Thyroid gland (tissue), 4 donors: ENCODE data around the gene MEIS3. TPM values are rescaled to one million over a fixed set of nuclear protein-coding genes. Genes with fewer than 3 reads are reported as not detected.
"Not testable (repeated sequence)": the region's sequence is repeated elsewhere in the genome, so short reads cannot be mapped to it uniquely, and the experiment has no call there.

Source experiments
- DNase-seq, 2 donors: peaks; one replicate each; pipeline ENCODE4 v3.0.0-alpha.2; 2019
- H3K27ac ChIP-seq, 3 donors: fragments of 200-600 bp; sonication (generic); 1 replicate in 2 of 3; 2 replicates in 1 of 3; pipeline ENCODE4 v1.5.1; 2016 to 2019; ENCODE audit warnings: mild to moderate bottlenecking in 1 of 3, moderate library complexity in 1 of 3
- H3K27me3 ChIP-seq: fragments of 200-600 bp; sonication (generic); one replicate; pipeline ENCODE4 v1.5.1; 2019
- H3K36me3 ChIP-seq, 2 donors: fragments of 200-600 bp; sonication (generic); one replicate each; pipeline ENCODE4 v1.5.1; 2016 to 2019
- H3K4me1 ChIP-seq, 2 donors: fragments of 200-600 bp; sonication (generic); one replicate each; pipeline ENCODE4 v1.5.1; 2017 to 2019
- H3K4me3 ChIP-seq, 3 donors: fragments of 200-600 bp; sonication (generic); replicated peaks in 1 of 3; 1 replicate in 2 of 3; 2 replicates in 1 of 3; pipeline ENCODE4 v1.5.1; 2016; ENCODE audit warnings: mild to moderate bottlenecking in 1 of 3
- H3K9me3 ChIP-seq: fragments of 200-600 bp; sonication (generic); one replicate; pipeline ENCODE4 v1.5.1; 2017
- POLR2A ChIP-seq, 2 donors: fragments of 450-650 bp; IDR thresholded peaks; one replicate each; pipeline ENCODE4 v1.6.1; 2017; ENCODE audit warnings: antibody characterized with exemption in 2 of 2, mild to moderate bottlenecking in 2 of 2, moderate library complexity in 1 of 2
- WGBS, 2 donors: methylation state at CpG; one replicate each; pipeline ENCODE4 v1.1.5; 2017; 5-methylcytosine and 5-hydroxymethylcytosine counted together
- intact Hi-C: fragments of 100-400 bp; cut with DNase I; formaldehyde crosslinking; loops from one replicate; pipeline ENCODE4 v1.15.1; 2023
- total RNA-seq, 4 donors: library from RNA; depleted of rRNA; stranded (reverse); fragments of >200 nt; gene quantifications; one replicate each; pipeline ENCODE4 v1.2.3, GENCODE V29; 2016
- TF ChIP-seq, protein P1 (sequence below), 6 experiments: fragments of 200-600 bp in 3 of 6; fragments of 450-650 bp in 3 of 6; sonication (generic) in 3 of 6; IDR thresholded peaks; one replicate each; pipeline ENCODE4 v1.5.1; 2016 to 2019; ENCODE audit warnings: antibody characterized with exemption in 6 of 6, mild to moderate bottlenecking in 2 of 6, inconsistent platforms in 1 of 6, moderate library complexity in 1 of 6

The MEIS3 gene
- total RNA-seq, 4 donors from 2014 or later: 3.6 to 15.3 (median 6.1) TPM

DNA sequence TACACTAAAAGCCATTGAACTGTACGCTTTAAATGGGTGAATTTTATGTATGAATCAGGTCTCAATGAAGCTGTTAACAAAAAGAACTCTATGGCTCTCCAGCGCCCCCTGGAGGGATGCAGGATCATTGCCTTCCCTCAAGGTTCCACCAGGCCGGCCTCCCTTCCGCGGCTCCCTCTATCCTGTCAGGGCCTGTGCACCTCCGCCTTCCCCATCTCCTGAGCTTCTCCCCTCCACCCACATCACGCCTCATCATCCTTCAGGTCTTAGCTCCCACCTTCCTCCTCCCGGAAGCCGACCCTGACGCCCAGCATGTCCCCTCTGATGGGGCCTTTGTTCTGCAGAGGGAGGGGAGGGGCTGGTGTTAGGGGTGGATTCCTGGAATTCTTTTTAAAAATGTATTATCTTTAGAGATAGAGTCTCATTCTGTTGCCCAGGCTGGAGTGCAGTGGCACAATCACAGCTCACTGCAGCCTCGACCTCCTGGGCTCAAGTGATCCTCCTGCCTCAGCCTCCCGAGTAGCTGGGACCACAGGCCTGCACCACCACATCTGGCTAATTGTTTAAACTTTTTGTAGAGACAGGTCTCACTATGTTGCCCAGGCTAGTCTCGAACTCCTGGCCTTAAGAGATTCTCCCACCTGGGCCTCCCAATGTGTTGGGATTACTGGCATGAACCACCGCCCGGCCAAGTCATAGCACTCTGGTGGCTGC lies 27.7 kb downstream of the MEIS3 start:
- intact Hi-C loops: loop anchor here (2.0 kb wide), 1 partner anchor 97 kb away; no protein-coding TSS in a partner anchor
- 30 to 32% methylated on average over 15 of the region's 15 CpGs for WGBS, 2 donors
- Histone ChIP-seq H3K36me3 (no peaks in the 10 kb centered on the region), H3K9me3 (no peaks in the 10 kb centered on the region), H3K4me3 (no peak overlapping the region), H3K4me1 (no peaks in the 10 kb centered on the region), H3K27me3 (no peaks in the 10 kb centered on the region), H3K27ac (no peak overlapping the region)
- TF ChIP-seq, protein P1, sequence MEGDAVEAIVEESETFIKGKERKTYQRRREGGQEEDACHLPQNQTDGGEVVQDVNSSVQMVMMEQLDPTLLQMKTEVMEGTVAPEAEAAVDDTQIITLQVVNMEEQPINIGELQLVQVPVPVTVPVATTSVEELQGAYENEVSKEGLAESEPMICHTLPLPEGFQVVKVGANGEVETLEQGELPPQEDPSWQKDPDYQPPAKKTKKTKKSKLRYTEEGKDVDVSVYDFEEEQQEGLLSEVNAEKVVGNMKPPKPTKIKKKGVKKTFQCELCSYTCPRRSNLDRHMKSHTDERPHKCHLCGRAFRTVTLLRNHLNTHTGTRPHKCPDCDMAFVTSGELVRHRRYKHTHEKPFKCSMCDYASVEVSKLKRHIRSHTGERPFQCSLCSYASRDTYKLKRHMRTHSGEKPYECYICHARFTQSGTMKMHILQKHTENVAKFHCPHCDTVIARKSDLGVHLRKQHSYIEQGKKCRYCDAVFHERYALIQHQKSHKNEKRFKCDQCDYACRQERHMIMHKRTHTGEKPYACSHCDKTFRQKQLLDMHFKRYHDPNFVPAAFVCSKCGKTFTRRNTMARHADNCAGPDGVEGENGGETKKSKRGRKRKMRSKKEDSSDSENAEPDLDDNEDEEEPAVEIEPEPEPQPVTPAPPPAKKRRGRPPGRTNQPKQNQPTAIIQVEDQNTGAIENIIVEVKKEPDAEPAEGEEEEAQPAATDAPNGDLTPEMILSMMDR (IDR thresholded peaks at IDR 0.05): peak; percentile 39 to 87 (median 76)
- TF ChIP-seq POLR2A (IDR thresholded peaks at IDR 0.05): no peak
- DNase-seq: peak; percentile 58 to 78

DNA sequence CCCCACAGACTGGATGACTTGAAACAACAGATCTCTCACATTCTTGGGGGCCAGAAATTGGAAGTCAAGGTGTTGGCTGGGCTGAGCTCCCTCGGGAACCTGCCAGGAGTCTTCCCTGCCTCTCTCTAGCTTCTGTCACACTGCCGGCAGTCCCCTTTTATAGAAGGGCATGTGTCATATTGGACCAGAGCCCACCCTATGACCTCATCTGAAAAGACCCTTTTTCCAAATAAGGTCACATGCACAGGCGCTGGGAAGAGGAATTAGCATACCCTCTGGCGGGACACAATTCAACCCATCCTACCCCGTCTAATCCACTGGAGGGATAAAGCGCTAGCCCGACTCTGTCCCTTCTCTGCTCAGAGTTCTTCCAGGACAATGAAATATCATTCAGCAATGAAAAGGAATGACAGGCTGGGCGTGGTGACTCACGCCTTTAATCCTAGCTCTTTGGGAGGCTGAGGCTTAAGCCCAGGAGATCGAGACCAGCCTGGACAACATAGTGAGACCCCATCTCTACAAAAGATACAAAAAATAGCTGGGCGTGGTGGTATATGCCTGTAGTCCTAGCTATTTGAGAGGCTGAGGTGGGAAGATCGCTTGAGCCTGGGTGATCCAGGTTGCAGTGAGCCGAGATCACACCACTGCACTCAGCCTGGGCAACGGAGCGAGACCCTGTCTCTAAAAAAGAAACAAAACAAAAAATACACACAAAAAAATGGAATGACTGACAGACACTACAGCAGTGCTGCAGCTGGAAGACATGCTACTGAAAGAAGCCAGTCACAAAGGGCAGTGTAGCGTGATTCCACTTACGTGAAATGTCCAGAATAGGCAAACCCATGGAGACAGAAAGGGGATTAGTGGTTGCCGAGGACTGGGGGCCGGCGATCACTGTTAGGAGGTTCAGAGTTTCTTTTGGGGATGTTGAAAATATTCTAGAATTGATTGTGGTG lies 28.5 kb downstream of the MEIS3 start:
- H3K4me1 ChIP-seq: no peaks in the 10 kb centered on the region
- intact Hi-C loops: loop anchor here (2.0 kb wide), 1 partner anchor 96 kb away; no protein-coding TSS in a partner anchor
- no peaks in the 10 kb centered on the region for H3K9me3 ChIP-seq
- no peaks in the 10 kb centered on the region for H3K36me3 ChIP-seq
- H3K4me3 ChIP-seq: no peak overlapping the region
- no peak overlapping the region for H3K27ac ChIP-seq
- 69 to 70% methylated on average over 20 of the region's 20 CpGs for WGBS, 2 donors
- H3K27me3 ChIP-seq: no peaks in the 10 kb centered on the region
- TF ChIP-seq POLR2A (IDR thresholded peaks at IDR 0.05): no peak
- TF ChIP-seq, protein P1 (IDR thresholded peaks at IDR 0.05): no peak
- no peak for DNase-seq

DNA sequence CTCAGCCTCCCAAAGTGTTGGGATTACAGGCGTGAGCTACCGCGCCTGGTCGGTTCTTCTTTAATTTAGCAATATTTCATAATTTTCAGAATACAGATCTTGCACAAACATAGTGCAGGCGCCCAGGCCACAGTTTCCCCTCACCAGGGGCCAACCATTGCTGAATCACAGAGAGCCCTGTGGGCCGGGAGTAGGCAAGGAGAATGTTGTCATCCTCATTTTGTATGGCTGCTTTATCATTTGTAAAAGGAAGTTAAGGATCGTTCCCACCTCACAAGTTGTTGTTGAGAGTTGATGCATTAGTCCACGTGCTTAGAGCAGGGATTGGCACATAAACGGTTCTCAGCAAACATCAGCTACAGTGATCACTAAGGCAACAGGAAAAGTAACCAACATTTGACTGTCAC lies 30.2 kb downstream of the MEIS3 start:
- H3K9me3 ChIP-seq: no peaks in the 10 kb centered on the region
- no peaks in the 10 kb centered on the region for H3K27me3 ChIP-seq
- H3K4me3 ChIP-seq: no peak overlapping the region
- H3K4me1 ChIP-seq: no peaks in the 10 kb centered on the region
- intact Hi-C loops: no loop called here
- TF ChIP-seq, protein P1 (IDR thresholded peaks at IDR 0.05): no peak
- no peak for TF ChIP-seq POLR2A (IDR thresholded peaks at IDR 0.05)
- no peak overlapping the region for H3K27ac ChIP-seq
- no peak for DNase-seq
- H3K36me3 ChIP-seq: no peaks in the 10 kb centered on the region
- WGBS, 2 donors: 70 to 82% methylated on average over 9 of the region's 9 CpGs

DNA sequence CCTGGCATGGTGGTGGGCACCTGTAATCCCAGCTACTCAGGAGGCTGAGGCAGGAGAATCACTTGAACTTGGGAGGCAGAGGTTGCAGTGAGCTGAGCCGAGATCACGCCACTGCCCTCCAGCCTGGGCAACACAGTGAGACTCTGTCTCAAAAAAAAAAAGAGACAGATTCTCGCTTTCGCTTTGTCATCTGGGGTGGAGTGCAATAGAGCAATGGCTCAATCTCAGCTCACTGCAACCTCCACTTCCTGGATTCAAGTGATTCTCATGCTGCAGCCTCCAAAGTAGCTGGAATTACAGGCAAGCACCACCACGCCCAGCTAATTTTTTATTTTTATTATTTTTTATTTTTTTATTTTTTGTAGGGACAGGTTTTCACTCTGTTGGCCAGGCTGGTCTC lies 30.6 kb downstream of the MEIS3 start:
- H3K4me1 ChIP-seq, H3K27ac ChIP-seq, H3K4me3 ChIP-seq, H3K27me3 ChIP-seq, H3K36me3 ChIP-seq, DNase-seq, H3K9me3 ChIP-seq, intact Hi-C loops: not testable (repeated sequence)
- 87 to 91% methylated on average over 5 of the region's 5 CpGs for whole genome bisulfite sequencing, 2 donors

DNA sequence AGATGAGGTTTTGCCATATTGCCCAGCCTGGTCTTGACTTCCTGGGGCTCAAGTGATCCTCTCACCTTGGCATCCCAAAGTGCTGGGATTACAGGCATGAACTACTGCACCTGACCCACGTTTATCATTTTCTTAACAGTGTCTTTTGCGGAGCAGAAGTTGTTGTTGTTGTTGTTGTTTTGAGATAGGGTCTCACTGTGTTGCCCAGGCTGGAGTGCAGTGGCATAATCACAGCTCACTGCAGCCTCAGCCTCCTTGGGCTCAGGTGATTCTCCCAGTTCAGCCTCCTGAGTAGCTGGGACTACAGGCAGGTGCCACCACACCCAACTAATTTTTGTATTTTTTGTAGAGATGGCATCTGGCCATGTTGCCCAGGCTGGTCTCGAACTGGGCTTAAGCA lies 31.7 kb downstream of the MEIS3 start:
- H3K36me3 ChIP-seq, H3K9me3 ChIP-seq, intact Hi-C loops, H3K4me3 ChIP-seq, H3K4me1 ChIP-seq, DNase-seq, H3K27ac ChIP-seq, H3K27me3 ChIP-seq: not testable (repeated sequence)
- WGBS, 2 donors: 78 to 79% methylated on average over 3 of the region's 3 CpGs

DNA sequence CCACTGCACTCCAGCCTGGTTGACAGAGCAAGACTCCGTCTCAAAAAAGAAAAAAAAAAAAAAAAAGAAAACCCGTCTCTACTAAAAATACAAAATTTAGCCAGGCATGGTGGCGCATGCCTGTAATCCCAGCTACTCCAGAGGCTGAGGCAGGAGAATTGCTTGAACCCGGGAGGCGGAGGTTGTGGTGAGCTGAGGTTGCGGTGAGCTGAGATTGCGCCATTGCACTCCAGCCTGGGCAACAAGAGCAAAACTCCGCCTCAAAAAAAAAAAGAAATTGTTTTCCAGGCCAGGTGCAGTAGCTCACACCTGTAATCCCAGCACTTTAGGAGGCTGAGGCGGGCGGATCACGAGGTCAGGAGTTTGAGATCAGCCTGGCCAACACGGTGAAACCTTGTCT lies 32.7 kb downstream of the MEIS3 start:
- DNase-seq, H3K4me1 ChIP-seq, intact Hi-C loops, H3K27me3 ChIP-seq, H3K9me3 ChIP-seq, H3K4me3 ChIP-seq, H3K27ac ChIP-seq, H3K36me3 ChIP-seq: not testable (repeated sequence)
- WGBS, 2 donors: 78 to 85% methylated on average over 12 of the region's 12 CpGs

DNA sequence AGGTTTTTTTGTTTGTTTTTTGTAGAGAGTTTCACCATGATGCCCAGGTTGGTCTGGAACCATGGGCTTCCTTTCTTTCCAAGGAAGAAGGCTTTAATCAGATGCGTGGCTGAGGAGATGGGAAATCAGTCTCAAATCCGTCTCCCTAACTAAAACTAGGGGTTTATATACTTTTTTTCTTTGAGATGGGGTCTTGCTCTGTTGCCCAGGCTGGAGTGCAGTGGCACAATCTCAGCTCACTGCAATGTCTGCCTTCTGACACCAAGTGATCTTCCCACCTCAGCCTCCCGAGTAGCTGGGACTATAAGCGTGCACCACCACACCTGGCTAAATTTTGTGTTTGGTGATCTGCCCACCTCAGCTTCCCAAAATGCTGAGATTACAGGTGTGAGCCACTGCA lies 34.8 kb downstream of the MEIS3 start:
- H3K4me3 ChIP-seq, H3K27ac ChIP-seq, H3K27me3 ChIP-seq, intact Hi-C loops, H3K4me1 ChIP-seq, H3K9me3 ChIP-seq, DNase-seq: not testable (repeated sequence)
- WGBS, 2 donors: 77 to 95% methylated on average over 4 of the region's 4 CpGs
- H3K36me3 ChIP-seq: peaks cover 16 to 24% of the 10 kb centered on the region in 2 donors

DNA sequence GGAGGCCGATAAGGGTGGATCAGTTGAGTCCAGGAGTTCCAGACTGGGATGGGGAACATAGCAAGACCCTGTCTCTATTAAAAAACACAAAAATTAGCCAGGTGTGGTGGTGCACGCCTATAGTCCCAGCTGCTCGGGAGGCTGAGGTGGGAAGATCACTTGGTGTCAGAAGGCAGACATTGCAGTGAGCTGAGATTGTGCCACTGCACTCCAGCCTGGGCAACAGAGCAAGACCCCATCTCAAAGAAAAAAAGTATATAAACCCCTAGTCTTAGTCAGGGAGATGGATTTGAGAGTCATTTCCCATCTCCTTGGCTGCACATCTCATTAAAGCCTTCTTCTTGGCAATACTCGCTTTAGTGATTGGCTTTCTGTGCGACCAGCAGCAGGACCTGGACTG lies 35.4 kb downstream of the MEIS3 start:
- H3K36me3 ChIP-seq: peaks cover 16 to 26% of the 10 kb centered on the region in 2 donors
- H3K27ac ChIP-seq, DNase-seq, H3K4me3 ChIP-seq, H3K9me3 ChIP-seq, H3K4me1 ChIP-seq, H3K27me3 ChIP-seq, intact Hi-C loops: not testable (repeated sequence)
- WGBS, 2 donors: 86 to 89% methylated on average over 5 of the region's 5 CpGs
